ENCODE results near the gene KLHL14. TPM values are rescaled to one million over a fixed set of nuclear protein-coding genes. Genes with fewer than 3 reads are reported as not detected.
"Not testable (repeated sequence)": the region's sequence is repeated elsewhere in the genome, so short reads cannot be mapped to it uniquely, and the experiment has no call there.

KLHL14 gene
- total RNA-seq, 1 donor from 2014 or later = 0.98 TPM

DNA sequence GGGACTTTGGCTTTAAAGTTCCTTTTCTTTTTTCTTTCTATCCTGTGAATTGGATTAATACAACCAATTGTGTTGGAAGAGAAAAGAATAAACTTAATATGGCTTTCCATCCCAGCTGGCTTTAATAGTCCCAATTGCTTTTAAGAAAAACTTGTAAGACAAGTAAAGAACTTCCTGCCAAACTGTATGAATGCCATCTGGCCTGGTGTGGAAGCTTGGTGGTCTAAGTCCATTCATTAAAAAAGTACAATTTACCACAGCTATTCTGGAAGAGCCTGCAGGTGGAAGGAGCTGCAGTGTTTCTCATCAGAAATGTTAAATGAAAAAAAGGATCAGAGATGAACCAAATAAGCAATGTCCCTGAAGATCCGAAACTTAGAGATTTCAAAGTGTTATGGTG lies 103.9 kb downstream of the KLHL14 start:
- no peaks in the 10 kb centered on the region for H3K4me1 ChIP-seq
- DNase-seq (ENCODE audit: extremely low spot score in 2 of 2) = no peak
- no peaks in the 10 kb centered on the region for H3K27me3 ChIP-seq
- H3K27ac ChIP-seq = no peak overlapping the region
- no peak overlapping the region for H3K4me3 ChIP-seq
- intact Hi-C loops (cut with DNase I) = no loop called here
- TF ChIP-seq POLR2A (IDR thresholded peaks at IDR 0.05) = no peak
- TF ChIP-seq POLR2AphosphoS5 (IDR thresholded peaks at IDR 0.05; ENCODE audit: insufficient read depth in 1 of 2, low read depth in 1 of 2) = no peak
- TF ChIP-seq, protein P1, sequence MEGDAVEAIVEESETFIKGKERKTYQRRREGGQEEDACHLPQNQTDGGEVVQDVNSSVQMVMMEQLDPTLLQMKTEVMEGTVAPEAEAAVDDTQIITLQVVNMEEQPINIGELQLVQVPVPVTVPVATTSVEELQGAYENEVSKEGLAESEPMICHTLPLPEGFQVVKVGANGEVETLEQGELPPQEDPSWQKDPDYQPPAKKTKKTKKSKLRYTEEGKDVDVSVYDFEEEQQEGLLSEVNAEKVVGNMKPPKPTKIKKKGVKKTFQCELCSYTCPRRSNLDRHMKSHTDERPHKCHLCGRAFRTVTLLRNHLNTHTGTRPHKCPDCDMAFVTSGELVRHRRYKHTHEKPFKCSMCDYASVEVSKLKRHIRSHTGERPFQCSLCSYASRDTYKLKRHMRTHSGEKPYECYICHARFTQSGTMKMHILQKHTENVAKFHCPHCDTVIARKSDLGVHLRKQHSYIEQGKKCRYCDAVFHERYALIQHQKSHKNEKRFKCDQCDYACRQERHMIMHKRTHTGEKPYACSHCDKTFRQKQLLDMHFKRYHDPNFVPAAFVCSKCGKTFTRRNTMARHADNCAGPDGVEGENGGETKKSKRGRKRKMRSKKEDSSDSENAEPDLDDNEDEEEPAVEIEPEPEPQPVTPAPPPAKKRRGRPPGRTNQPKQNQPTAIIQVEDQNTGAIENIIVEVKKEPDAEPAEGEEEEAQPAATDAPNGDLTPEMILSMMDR (IDR thresholded peaks at IDR 0.05) = no peak
- no peaks in the 10 kb centered on the region for H3K9me3 ChIP-seq
- no peaks in the 10 kb centered on the region for H3K36me3 ChIP-seq

DNA sequence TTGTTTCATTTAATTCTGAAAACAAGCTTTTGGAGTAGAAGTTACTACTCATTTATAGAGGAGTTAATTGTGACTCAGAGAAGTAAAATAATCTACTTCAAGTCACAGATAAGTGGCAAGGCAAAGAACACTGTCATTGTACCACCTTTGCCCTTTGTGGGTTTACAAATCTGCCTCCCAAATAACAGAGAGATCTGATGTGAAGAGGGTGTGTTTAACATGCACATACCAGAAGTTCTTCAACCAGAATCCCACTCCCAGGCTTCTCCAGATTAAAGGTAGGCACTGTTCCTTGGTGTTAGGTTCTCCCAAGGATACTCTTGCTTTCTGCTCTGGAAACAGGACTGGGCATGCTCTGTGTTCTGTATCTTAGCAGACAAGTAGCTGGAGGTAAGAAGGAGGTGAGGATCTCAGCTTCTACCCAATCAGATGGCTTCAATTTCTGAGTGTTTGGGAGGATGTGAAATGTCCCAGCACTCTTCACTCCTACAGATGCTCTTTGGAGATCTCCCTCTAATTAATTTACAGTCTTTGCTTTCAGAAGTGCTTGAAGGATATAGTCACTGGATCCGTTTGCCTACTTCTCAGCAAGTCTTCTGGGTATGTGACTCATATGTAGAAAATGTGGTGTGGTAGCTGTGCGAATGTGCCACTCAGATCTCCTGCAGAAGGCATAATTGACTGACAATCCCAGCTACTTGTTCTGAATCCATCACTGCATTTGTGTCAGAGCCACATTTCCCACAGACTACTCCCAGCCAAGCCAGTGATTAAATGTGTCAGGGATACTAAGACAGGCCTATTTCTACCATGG lies 111.1 kb downstream of the KLHL14 start:
- Histone ChIP-seq H3K4me1 (no peaks in the 10 kb centered on the region), H3K4me3 (no peak overlapping the region), H3K27ac (no peak overlapping the region), H3K36me3 (no peaks in the 10 kb centered on the region), H3K9me3 (no peaks in the 10 kb centered on the region), H3K27me3 (no peaks in the 10 kb centered on the region)
- DNase-seq (ENCODE audit: extremely low spot score in 2 of 2) = no peak
- intact Hi-C loops (cut with DNase I) = no loop called here
- TF ChIP-seq, protein P1 (IDR thresholded peaks at IDR 0.05) = no peak
- TF ChIP-seq POLR2A (IDR thresholded peaks at IDR 0.05) = no peak
- TF ChIP-seq POLR2AphosphoS5 (IDR thresholded peaks at IDR 0.05; ENCODE audit: insufficient read depth in 1 of 2, low read depth in 1 of 2) = no peak

DNA sequence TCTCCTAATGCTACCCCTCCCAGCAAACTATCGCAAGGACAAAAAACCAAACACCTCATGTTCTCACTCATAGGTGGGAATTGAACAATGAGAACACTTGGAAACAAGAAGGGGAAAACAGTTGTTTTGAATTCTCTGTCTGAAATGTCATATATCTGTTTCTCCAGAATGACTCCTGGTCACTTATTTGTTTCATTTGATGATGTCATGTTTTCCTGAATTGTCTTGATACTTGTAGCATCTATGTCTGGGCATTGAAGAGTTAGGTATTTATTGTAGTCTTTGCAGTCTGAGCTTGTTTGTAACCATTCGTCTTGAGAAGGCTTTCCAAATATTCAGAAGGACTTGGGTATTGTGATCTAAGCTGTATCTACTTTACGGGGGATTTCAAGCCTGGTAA lies 118.3 kb downstream of the KLHL14 start:
- H3K4me3 ChIP-seq; H3K36me3 ChIP-seq; H3K27ac ChIP-seq; intact Hi-C loops (cut with DNase I); DNase-seq (ENCODE audit: extremely low spot score in 2 of 2); H3K4me1 ChIP-seq; H3K9me3 ChIP-seq; H3K27me3 ChIP-seq: not testable (repeated sequence)

GRCh38 chr18:32637659-32638058 lies 135.2 kb downstream of the KLHL14 start:
- H3K27ac ChIP-seq; H3K4me1 ChIP-seq; H3K4me3 ChIP-seq; intact Hi-C loops (cut with DNase I); H3K27me3 ChIP-seq; H3K9me3 ChIP-seq; DNase-seq (ENCODE audit: extremely low spot score in 2 of 2); H3K36me3 ChIP-seq: not testable (repeated sequence)

DNA sequence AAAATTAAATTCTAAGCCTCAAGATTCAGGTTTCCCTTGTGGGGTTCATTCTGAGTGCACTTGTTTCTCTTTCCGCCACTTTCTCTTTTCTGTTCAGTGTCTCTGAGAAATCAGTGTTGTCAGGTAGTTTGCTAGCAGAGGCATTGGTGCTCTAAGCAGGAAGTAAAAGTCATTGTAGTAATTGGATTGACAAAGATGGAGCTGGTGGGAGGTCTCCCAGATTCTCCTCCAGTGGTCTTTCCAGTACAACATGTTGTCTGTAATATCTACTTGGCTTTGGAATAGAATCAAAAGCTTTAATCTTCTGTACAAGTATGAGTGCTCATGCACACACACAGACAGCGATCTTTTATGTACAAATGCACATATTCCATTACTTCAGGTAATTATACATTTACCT lies 135.6 kb downstream of the KLHL14 start:
- Histone ChIP-seq H3K36me3 (no peaks in the 10 kb centered on the region), H3K9me3 (no peaks in the 10 kb centered on the region), H3K4me3 (no peak overlapping the region), H3K27ac (no peak overlapping the region), H3K27me3 (no peaks in the 10 kb centered on the region), H3K4me1 (no peaks in the 10 kb centered on the region)
- TF ChIP-seq POLR2AphosphoS5 (IDR thresholded peaks at IDR 0.05; ENCODE audit: insufficient read depth in 1 of 2, low read depth in 1 of 2) (no peak), POLR2A (IDR thresholded peaks at IDR 0.05) (no peak)
- TF ChIP-seq, protein P1 (IDR thresholded peaks at IDR 0.05) = no peak
- no peak for DNase-seq (ENCODE audit: extremely low spot score in 2 of 2)
- intact Hi-C loops (cut with DNase I) = no loop called here

DNA sequence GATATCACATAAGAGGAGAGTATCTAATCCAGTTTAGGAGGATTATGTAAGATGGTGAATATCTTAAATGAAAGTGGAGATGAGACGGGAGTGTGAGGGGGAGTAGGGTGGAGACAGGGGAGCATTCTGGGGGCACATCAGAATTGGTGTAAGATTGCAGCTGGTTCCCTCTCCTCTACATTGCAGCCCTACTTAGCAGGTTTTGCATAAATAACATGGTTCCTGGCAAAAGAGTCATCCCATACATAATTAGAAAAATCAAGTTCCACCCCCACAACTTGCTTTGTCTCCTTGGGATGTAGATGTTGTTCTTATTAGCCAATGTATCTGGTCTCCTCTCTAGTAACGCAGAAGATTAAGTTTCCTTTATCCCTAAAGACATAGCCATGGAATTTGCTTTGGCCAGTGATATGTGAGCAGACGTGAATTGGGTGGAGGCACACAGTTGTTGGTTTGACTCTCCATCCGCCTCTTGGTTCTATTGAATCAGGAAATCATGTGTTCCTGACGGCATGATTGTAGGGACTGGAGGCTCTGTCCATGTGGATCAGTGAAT lies 137.9 kb downstream of the KLHL14 start:
- no peak for DNase-seq (ENCODE audit: extremely low spot score in 2 of 2)
- no peaks in the 10 kb centered on the region for H3K36me3 ChIP-seq
- no peaks in the 10 kb centered on the region for H3K27me3 ChIP-seq
- H3K27ac ChIP-seq = peak overlapping the region; percentile 36
- no peak for TF ChIP-seq POLR2AphosphoS5 (IDR thresholded peaks at IDR 0.05; ENCODE audit: insufficient read depth in 1 of 2, low read depth in 1 of 2)
- TF ChIP-seq, protein P1 (IDR thresholded peaks at IDR 0.05) = no peak
- TF ChIP-seq POLR2A (IDR thresholded peaks at IDR 0.05) = no peak
- intact Hi-C loops (cut with DNase I) = no loop called here
- H3K9me3 ChIP-seq = no peaks in the 10 kb centered on the region
- H3K4me3 ChIP-seq = no peak overlapping the region
- H3K4me1 ChIP-seq = no peaks in the 10 kb centered on the region
